DND-41 (cell line): ENCODE data around the gene ATP10A.

ENCODE experiments used
- EZH2 ChIP-seq: IDR thresholded peaks from 3 replicates; pipeline ENCODE4 v1.6.1; 2012; ENCODE audit warnings: borderline replicate concordance, low read depth, mild to moderate bottlenecking, moderate library complexity, low read length, inconsistent platforms; ENCODE audit not compliant: severe bottlenecking
- TF ChIP-seq, protein P1 (sequence below): IDR thresholded peaks from 2 replicates; pipeline ENCODE4 v1.5.1; 2012; ENCODE audit warnings: borderline replicate concordance, low read length, moderate library complexity, mild to moderate bottlenecking; ENCODE audit not compliant: poor library complexity, severe bottlenecking; ENCODE audit errors: extremely low read depth

DNA sequence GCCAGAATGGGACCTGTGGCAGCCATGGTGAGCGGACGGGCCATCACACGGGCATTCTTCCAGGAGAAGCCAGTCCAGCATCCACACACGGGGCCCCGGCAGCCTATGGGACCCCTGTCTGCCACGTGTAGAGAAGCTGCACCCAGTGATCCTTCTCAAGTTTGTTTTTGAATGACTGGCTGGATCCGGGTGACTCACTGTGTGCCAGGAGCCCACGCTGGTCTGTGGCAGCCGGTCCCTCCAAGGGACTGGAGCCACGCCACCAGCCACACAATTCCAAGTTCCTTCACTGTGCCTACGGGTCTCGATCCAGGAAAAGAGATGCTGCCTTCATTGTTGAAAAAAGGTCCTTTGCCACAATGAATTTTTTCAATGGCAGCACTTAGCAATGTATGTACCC, 58.1 kb downstream of the ATP10A start:
- TF ChIP-seq, protein P1, sequence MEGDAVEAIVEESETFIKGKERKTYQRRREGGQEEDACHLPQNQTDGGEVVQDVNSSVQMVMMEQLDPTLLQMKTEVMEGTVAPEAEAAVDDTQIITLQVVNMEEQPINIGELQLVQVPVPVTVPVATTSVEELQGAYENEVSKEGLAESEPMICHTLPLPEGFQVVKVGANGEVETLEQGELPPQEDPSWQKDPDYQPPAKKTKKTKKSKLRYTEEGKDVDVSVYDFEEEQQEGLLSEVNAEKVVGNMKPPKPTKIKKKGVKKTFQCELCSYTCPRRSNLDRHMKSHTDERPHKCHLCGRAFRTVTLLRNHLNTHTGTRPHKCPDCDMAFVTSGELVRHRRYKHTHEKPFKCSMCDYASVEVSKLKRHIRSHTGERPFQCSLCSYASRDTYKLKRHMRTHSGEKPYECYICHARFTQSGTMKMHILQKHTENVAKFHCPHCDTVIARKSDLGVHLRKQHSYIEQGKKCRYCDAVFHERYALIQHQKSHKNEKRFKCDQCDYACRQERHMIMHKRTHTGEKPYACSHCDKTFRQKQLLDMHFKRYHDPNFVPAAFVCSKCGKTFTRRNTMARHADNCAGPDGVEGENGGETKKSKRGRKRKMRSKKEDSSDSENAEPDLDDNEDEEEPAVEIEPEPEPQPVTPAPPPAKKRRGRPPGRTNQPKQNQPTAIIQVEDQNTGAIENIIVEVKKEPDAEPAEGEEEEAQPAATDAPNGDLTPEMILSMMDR: no peak
- no peak for TF ChIP-seq EZH2
